ENCODE data around the gene GDE1.

DNA sequence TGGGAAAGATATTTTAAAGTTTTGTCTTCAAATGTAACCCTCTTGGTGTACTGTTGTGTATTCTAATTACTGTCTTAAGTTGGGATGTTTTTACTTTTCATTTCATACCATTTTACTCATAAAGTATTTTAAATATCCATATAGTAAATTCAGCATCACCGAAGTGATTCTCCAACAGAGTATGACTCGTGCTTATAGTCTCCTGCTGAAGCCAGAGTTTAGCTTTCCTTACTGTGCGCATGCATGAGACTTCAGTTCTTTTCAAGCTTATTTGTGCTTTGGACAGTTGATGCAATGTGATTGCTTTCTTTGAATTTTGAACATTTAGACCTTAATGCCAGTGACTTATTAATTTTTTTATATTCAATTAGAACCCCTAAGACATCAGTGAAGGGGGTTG is 26.2 kb upstream of the GDE1 start:
- TF ChIP-seq, protein P1, sequence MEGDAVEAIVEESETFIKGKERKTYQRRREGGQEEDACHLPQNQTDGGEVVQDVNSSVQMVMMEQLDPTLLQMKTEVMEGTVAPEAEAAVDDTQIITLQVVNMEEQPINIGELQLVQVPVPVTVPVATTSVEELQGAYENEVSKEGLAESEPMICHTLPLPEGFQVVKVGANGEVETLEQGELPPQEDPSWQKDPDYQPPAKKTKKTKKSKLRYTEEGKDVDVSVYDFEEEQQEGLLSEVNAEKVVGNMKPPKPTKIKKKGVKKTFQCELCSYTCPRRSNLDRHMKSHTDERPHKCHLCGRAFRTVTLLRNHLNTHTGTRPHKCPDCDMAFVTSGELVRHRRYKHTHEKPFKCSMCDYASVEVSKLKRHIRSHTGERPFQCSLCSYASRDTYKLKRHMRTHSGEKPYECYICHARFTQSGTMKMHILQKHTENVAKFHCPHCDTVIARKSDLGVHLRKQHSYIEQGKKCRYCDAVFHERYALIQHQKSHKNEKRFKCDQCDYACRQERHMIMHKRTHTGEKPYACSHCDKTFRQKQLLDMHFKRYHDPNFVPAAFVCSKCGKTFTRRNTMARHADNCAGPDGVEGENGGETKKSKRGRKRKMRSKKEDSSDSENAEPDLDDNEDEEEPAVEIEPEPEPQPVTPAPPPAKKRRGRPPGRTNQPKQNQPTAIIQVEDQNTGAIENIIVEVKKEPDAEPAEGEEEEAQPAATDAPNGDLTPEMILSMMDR (IDR thresholded peaks at IDR 0.05; ENCODE audit: low read length): no peak
- TF ChIP-seq EZH2 (optimal IDR thresholded peaks at IDR 0.05; ENCODE audit: low read depth, low read length): no peak
- TF ChIP-seq EZH2phosphoT487 (IDR thresholded peaks at IDR 0.05; ENCODE audit: low read length): no peak

All from MM.1S (cell line).